Astrocyte (in vitro differentiated cells and primary cell): ENCODE results near the gene CRY2.

Source experiments
- CTCF ChIP-seq: IDR thresholded peaks from 2 replicates; pipeline ENCODE4 v1.5.1; 2011; ENCODE audit warnings: low read depth, mild to moderate bottlenecking, inconsistent platforms, low read length, moderate library complexity; ENCODE audit not compliant: insufficient read depth
- EZH2 ChIP-seq: IDR thresholded peaks from 2 replicates; pipeline ENCODE4 v1.6.1; 2012; ENCODE audit warnings: mild to moderate bottlenecking, low read length, inconsistent platforms; ENCODE audit not compliant: insufficient read depth

- TF ChIP-seq EZH2 (no peak), CTCF (no peak)
Observed at GRCh38 chr11:45880772-45881570, 33.7 kb downstream of the CRY2 start.
